Vagina (tissue), 2 donors: ENCODE measurements around the gene EDARADD. TPM values are rescaled to one million over a fixed set of nuclear protein-coding genes. Genes with fewer than 3 reads are reported as not detected.

ENCODE experiments used
- DNase-seq, 2 donors: peaks; one replicate each; pipeline ENCODE4 v3.0.0-alpha.2; 2017; ENCODE audit errors: extremely low spot score in 2 of 2
- H3K27ac ChIP-seq: fragments of 200-600 bp; sonication (generic); one replicate; pipeline ENCODE4 v1.5.1; 2019
- H3K27me3 ChIP-seq: fragments of 200-600 bp; sonication (generic); one replicate; pipeline ENCODE4 v1.5.1; 2019
- H3K36me3 ChIP-seq, 2 donors: fragments of 200-600 bp; sonication (generic); one replicate each; pipeline ENCODE4 v1.5.1; 2017 to 2019
- H3K4me1 ChIP-seq: fragments of 200-600 bp; sonication (generic); one replicate; pipeline ENCODE4 v1.5.1; 2019
- H3K4me3 ChIP-seq, 2 donors: fragments of 200-600 bp; sonication (generic); 1 replicate in 1 of 2; 2 replicates in 1 of 2; pipeline ENCODE4 v1.5.1; 2016 to 2019
- H3K9me3 ChIP-seq: fragments of 200-600 bp; sonication (generic); one replicate; pipeline ENCODE4 v1.5.1; 2019
- POLR2A ChIP-seq, 2 donors: fragments of 450-650 bp; IDR thresholded peaks; one replicate each; pipeline ENCODE4 v1.6.1; 2017; ENCODE audit warnings: antibody characterized with exemption in 2 of 2, mild to moderate bottlenecking in 2 of 2, moderate library complexity in 2 of 2
- POLR2AphosphoS5 ChIP-seq, 2 donors: sonication (generic); formaldehyde crosslinking; IDR thresholded peaks; one replicate each; pipeline ENCODE4 v1.9.0; 2017; ENCODE audit warnings: antibody characterized with exemption in 2 of 2, mild to moderate bottlenecking in 2 of 2, low read depth in 1 of 2; ENCODE audit not compliant: insufficient read depth in 1 of 2
- intact Hi-C: fragments of 100-400 bp; cut with DNase I; formaldehyde crosslinking; loops from one replicate; pipeline ENCODE4 v1.15.1; 2023
- total RNA-seq: library from RNA; depleted of rRNA; stranded (reverse); fragments of >200 nt; gene quantifications from one replicate; pipeline ENCODE4 v1.2.3, GENCODE V29; 2016
- TF ChIP-seq, protein P1 (sequence below), 3 experiments: fragments of 450-650 bp in 2 of 3; fragments of 200-600 bp in 1 of 3; sonication (generic) in 1 of 3; IDR thresholded peaks; one replicate each; pipeline ENCODE4 v1.5.1; 2017 to 2019; ENCODE audit warnings: antibody characterized with exemption in 3 of 3, mild to moderate bottlenecking in 2 of 3, moderate library complexity in 2 of 3

Gene EDARADD
- total RNA-seq, 1 donor from 2014 or later: 1.2 TPM

- DNase-seq: no peak
- H3K36me3 ChIP-seq: no peaks in the 10 kb centered on the region
- no peak overlapping the region for H3K27ac ChIP-seq
- no peaks in the 10 kb centered on the region for H3K9me3 ChIP-seq
- no peak for TF ChIP-seq POLR2A (IDR thresholded peaks at IDR 0.05)
- TF ChIP-seq, protein P1, sequence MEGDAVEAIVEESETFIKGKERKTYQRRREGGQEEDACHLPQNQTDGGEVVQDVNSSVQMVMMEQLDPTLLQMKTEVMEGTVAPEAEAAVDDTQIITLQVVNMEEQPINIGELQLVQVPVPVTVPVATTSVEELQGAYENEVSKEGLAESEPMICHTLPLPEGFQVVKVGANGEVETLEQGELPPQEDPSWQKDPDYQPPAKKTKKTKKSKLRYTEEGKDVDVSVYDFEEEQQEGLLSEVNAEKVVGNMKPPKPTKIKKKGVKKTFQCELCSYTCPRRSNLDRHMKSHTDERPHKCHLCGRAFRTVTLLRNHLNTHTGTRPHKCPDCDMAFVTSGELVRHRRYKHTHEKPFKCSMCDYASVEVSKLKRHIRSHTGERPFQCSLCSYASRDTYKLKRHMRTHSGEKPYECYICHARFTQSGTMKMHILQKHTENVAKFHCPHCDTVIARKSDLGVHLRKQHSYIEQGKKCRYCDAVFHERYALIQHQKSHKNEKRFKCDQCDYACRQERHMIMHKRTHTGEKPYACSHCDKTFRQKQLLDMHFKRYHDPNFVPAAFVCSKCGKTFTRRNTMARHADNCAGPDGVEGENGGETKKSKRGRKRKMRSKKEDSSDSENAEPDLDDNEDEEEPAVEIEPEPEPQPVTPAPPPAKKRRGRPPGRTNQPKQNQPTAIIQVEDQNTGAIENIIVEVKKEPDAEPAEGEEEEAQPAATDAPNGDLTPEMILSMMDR (IDR thresholded peaks at IDR 0.05): no peak
- no peak for TF ChIP-seq POLR2AphosphoS5 (IDR thresholded peaks at IDR 0.05; ENCODE audit: insufficient read depth in 1 of 2, low read depth in 1 of 2)
- H3K4me1 ChIP-seq: no peaks in the 10 kb centered on the region
- H3K27me3 ChIP-seq: no peaks in the 10 kb centered on the region
- intact Hi-C loops: no loop called here
- H3K4me3 ChIP-seq: no peak overlapping the region
Measured at GRCh38 chr1:236381565-236382158, 12.4 kb upstream of the EDARADD start.

- H3K4me1 ChIP-seq: no peaks in the 10 kb centered on the region
- H3K4me3 ChIP-seq: no peak overlapping the region
- DNase-seq: no peak
- H3K27ac ChIP-seq: no peak overlapping the region
- no peaks in the 10 kb centered on the region for H3K36me3 ChIP-seq
- no peaks in the 10 kb centered on the region for H3K9me3 ChIP-seq
- H3K27me3 ChIP-seq: no peaks in the 10 kb centered on the region
- intact Hi-C loops: no loop called here
- TF ChIP-seq, protein P1 (IDR thresholded peaks at IDR 0.05): no peak
- no peak for TF ChIP-seq POLR2A (IDR thresholded peaks at IDR 0.05)
- no peak for TF ChIP-seq POLR2AphosphoS5 (IDR thresholded peaks at IDR 0.05; ENCODE audit: insufficient read depth in 1 of 2, low read depth in 1 of 2)
Measured at GRCh38 chr1:236388332-236388731, 5.8 kb upstream of the EDARADD start.

GRCh38 chr1:236389253-236389652 is 4.8 kb upstream of the EDARADD start:
- H3K27me3 ChIP-seq: no peaks in the 10 kb centered on the region
- no peaks in the 10 kb centered on the region for H3K4me1 ChIP-seq
- intact Hi-C loops: no loop called here
- H3K4me3 ChIP-seq: no peak overlapping the region
- TF ChIP-seq, protein P1 (IDR thresholded peaks at IDR 0.05): no peak
- TF ChIP-seq POLR2AphosphoS5 (IDR thresholded peaks at IDR 0.05; ENCODE audit: insufficient read depth in 1 of 2, low read depth in 1 of 2) (no peak), POLR2A (IDR thresholded peaks at IDR 0.05) (no peak)
- DNase-seq: no peak
- no peaks in the 10 kb centered on the region for H3K36me3 ChIP-seq
- H3K9me3 ChIP-seq: no peaks in the 10 kb centered on the region
- H3K27ac ChIP-seq: no peak overlapping the region

DNA sequence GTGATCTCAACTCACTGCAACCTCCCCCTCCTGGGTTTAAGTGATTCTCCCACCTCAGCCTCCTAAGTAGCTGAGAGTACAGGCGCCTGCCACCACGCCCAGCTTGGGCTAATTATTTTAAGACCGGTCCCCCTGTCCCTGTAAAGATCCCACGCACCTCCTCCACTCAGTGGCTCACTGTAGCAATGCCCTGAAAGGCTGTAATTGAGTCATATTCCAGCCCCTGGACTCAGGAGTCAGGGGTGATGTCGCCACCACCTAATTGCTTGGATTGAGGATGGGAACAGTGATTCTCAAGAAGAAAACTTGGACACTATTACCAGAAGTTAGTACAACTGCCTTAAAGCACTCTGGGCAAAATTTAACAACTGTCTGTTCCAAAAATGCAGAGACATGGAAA is 3.1 kb upstream of the EDARADD start:
- Histone ChIP-seq H3K36me3 (no peaks in the 10 kb centered on the region), H3K4me1 (peaks cover 7% of the 10 kb centered on the region), H3K9me3 (no peaks in the 10 kb centered on the region), H3K27me3 (no peaks in the 10 kb centered on the region), H3K27ac (no peak overlapping the region), H3K4me3 (no peak overlapping the region)
- TF ChIP-seq, protein P1 (IDR thresholded peaks at IDR 0.05): no peak
- TF ChIP-seq POLR2A (IDR thresholded peaks at IDR 0.05): no peak
- TF ChIP-seq POLR2AphosphoS5 (IDR thresholded peaks at IDR 0.05; ENCODE audit: insufficient read depth in 1 of 2, low read depth in 1 of 2): no peak
- intact Hi-C loops: no loop called here
- no peak for DNase-seq

- intact Hi-C loops: no loop called here
- H3K36me3 ChIP-seq: no peaks in the 10 kb centered on the region
- no peaks in the 10 kb centered on the region for H3K27me3 ChIP-seq
- DNase-seq: no peak
- H3K4me1 ChIP-seq: peaks cover 8% of the 10 kb centered on the region
- TF ChIP-seq POLR2A (IDR thresholded peaks at IDR 0.05) (no peak), POLR2AphosphoS5 (IDR thresholded peaks at IDR 0.05; ENCODE audit: insufficient read depth in 1 of 2, low read depth in 1 of 2) (no peak)
- TF ChIP-seq, protein P1 (IDR thresholded peaks at IDR 0.05): no peak
- H3K4me3 ChIP-seq: no peak overlapping the region
- H3K27ac ChIP-seq: no peak overlapping the region
- no peaks in the 10 kb centered on the region for H3K9me3 ChIP-seq
Measured at GRCh38 chr1:236392182-236392581, 1.9 kb upstream of the EDARADD start.
